ENCODE data around the gene CHD6.

DNA sequence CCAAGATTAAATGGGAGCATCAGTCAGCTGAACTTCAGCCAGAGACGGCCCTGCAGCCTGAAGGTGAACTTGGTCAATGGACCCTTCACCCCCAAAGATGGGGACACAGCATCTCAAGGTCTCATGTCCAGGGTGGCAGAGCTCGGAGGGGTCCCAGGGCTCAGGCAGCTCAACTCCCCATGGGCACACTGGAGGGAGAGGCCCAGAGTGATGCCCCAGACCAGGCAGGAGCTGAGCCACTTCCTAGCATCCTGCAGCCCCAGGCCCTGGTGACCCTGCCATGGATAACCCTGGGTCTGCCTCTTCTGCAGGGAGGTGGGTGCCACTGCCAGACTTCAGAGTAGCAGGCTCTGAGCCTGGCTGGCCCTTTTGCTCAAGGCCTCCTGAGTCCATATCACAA, 224.1 kb downstream of the CHD6 start:
- TF ChIP-seq, protein P1, sequence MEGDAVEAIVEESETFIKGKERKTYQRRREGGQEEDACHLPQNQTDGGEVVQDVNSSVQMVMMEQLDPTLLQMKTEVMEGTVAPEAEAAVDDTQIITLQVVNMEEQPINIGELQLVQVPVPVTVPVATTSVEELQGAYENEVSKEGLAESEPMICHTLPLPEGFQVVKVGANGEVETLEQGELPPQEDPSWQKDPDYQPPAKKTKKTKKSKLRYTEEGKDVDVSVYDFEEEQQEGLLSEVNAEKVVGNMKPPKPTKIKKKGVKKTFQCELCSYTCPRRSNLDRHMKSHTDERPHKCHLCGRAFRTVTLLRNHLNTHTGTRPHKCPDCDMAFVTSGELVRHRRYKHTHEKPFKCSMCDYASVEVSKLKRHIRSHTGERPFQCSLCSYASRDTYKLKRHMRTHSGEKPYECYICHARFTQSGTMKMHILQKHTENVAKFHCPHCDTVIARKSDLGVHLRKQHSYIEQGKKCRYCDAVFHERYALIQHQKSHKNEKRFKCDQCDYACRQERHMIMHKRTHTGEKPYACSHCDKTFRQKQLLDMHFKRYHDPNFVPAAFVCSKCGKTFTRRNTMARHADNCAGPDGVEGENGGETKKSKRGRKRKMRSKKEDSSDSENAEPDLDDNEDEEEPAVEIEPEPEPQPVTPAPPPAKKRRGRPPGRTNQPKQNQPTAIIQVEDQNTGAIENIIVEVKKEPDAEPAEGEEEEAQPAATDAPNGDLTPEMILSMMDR (optimal IDR thresholded peaks at IDR 0.05 in 1 of 3, IDR thresholded peaks at IDR 0.05 in 1 of 3, conservative IDR thresholded peaks at IDR 0.05 in 1 of 3; ENCODE audit: extremely low read depth in 1 of 3, insufficient read depth in 2 of 3, low read length in 3 of 3): no peak
- TF ChIP-seq EZH2 (IDR thresholded peaks at IDR 0.05; ENCODE audit: low read length): no peak

Measured in keratinocyte (primary cell).